HEK293 (cell line): ENCODE results near the gene BEGAIN.
A peak's percentile ranks its signal among the peaks of the same experiment; 100 is the strongest.

Source experiments
- CTCF ChIA-PET: fragments of 350-600 bp; formaldehyde crosslinking; extraction: SDS; loops from one replicate; lab custom pipeline; 2021; ENCODE audit warnings: antibody characterized with exemption; lab: Yijun Ruan, JAX
- POLR2A ChIA-PET: fragments of 300-600 bp; formaldehyde crosslinking; extraction: SDS; loops from one replicate; lab custom pipeline; 2020; ENCODE audit warnings: antibody characterized with exemption, inconsistent platforms; lab: Yijun Ruan, JAX
- H3K27ac ChIP-seq: fragments of 200-500 bp; sonication (Bioruptor generic); 2 replicates; pipeline ENCODE4 v1.5.1; 2014; ENCODE audit warnings: low read depth, low read length, control low read depth, inconsistent platforms; ENCODE audit errors: extremely low read depth
- H3K36me3 ChIP-seq, 2 experiments: fragments of 200-500 bp in 1 of 2; sonication (Bioruptor generic) in 1 of 2; 1 replicate in 1 of 2; 2 replicates in 1 of 2; pipeline ENCODE4 v1.5.1; 2014 to 2017; ENCODE audit warnings: inconsistent platforms in 2 of 2, low read length in 2 of 2; ENCODE audit not compliant: control insufficient read depth in 2 of 2, insufficient read depth in 1 of 2
- H3K4me1 ChIP-seq: fragments of 200-500 bp; sonication (Bioruptor generic); 2 replicates; pipeline ENCODE4 v1.5.1; 2014; ENCODE audit warnings: mild to moderate bottlenecking, low read length, inconsistent platforms; ENCODE audit not compliant: control insufficient read depth, insufficient read depth
- H3K4me3 ChIP-seq: 2 replicates; pipeline ENCODE4 v1.5.1; 2011; ENCODE audit warnings: low read depth, mild to moderate bottlenecking, control low read depth, low read length, moderate library complexity
- H3K9me3 ChIP-seq: fragments of 200-500 bp; sonication (Bioruptor generic); 2 replicates; pipeline ENCODE4 v1.5.1; 2014; ENCODE audit warnings: low read depth, low read length, inconsistent platforms; ENCODE audit not compliant: control insufficient read depth, insufficient read depth
- GLIS1 ChIP-seq: fragments of 450-650 bp; formaldehyde crosslinking; IDR thresholded peaks from 2 replicates; pipeline ENCODE4 v1.5.1; 2016; ENCODE audit warnings: missing biosample characterization, missing genetic modification characterization
- PATZ1 ChIP-seq: fragments of 450-650 bp; formaldehyde crosslinking; IDR thresholded peaks from 2 replicates; pipeline ENCODE4 v1.5.1; 2016; ENCODE audit warnings: missing biosample characterization, missing genetic modification characterization
- PRDM1 ChIP-seq: fragments of 450-650 bp; formaldehyde crosslinking; IDR thresholded peaks from 2 replicates; pipeline ENCODE4; 2016; ENCODE audit warnings: missing biosample characterization, missing genetic modification characterization
- SALL2 ChIP-seq: fragments of 450-650 bp; formaldehyde crosslinking; IDR thresholded peaks from 2 replicates; pipeline ENCODE4 v1.5.0; 2017; ENCODE audit warnings: missing biosample characterization, mild to moderate bottlenecking, missing genetic modification characterization, borderline replicate concordance
- SP7 ChIP-seq: fragments of 450-650 bp; formaldehyde crosslinking; IDR thresholded peaks from 2 replicates; pipeline ENCODE4 v1.5.1; 2016; ENCODE audit warnings: missing biosample characterization, missing genetic modification characterization
- ZBTB1 ChIP-seq: fragments of 450-650 bp; formaldehyde crosslinking; IDR thresholded peaks from 2 replicates; pipeline ENCODE4 v1.5.1; 2016; ENCODE audit warnings: missing biosample characterization, missing genetic modification characterization
- ZFHX2 ChIP-seq: fragments of 450-650 bp; formaldehyde crosslinking; conservative IDR thresholded peaks from 2 replicates; pipeline ENCODE4 v1.5.1; 2016; ENCODE audit warnings: missing biosample characterization, missing genetic modification characterization
- ZNF155 ChIP-seq: fragments of 450-650 bp; formaldehyde crosslinking; IDR thresholded peaks from 2 replicates; pipeline ENCODE4 v1.5.1; 2016; ENCODE audit warnings: missing biosample characterization, missing genetic modification characterization
- ZNF16 ChIP-seq: fragments of 450-650 bp; formaldehyde crosslinking; IDR thresholded peaks from 2 replicates; pipeline ENCODE4 v1.5.1; 2016; ENCODE audit warnings: low read depth, missing biosample characterization, missing genetic modification characterization
- ZNF202 ChIP-seq: fragments of 450-650 bp; formaldehyde crosslinking; IDR thresholded peaks from 2 replicates; pipeline ENCODE4 v1.5.1; 2016; ENCODE audit warnings: missing biosample characterization, missing genetic modification characterization, borderline replicate concordance
- ZNF324 ChIP-seq: fragments of 450-650 bp; formaldehyde crosslinking; IDR thresholded peaks from 2 replicates; pipeline ENCODE4 v1.5.1; 2016; ENCODE audit warnings: missing biosample characterization, missing genetic modification characterization
- ZNF366 ChIP-seq: fragments of 450-650 bp; formaldehyde crosslinking; conservative IDR thresholded peaks from 2 replicates; pipeline ENCODE4 v1.5.1; 2016; ENCODE audit warnings: missing biosample characterization, missing genetic modification characterization
- ZNF404 ChIP-seq: fragments of 450-650 bp; formaldehyde crosslinking; IDR thresholded peaks from 2 replicates; pipeline ENCODE4 v1.5.1; 2017; ENCODE audit warnings: missing biosample characterization, missing genetic modification characterization
- ZNF514 ChIP-seq: fragments of 450-650 bp; formaldehyde crosslinking; IDR thresholded peaks from 2 replicates; pipeline ENCODE4 v1.5.1; 2016; ENCODE audit warnings: missing biosample characterization, missing genetic modification characterization
- ZNF580 ChIP-seq: fragments of 450-650 bp; formaldehyde crosslinking; IDR thresholded peaks from 2 replicates; pipeline ENCODE4 v1.5.1; 2016; ENCODE audit warnings: missing biosample characterization, missing genetic modification characterization
- ZNF623 ChIP-seq: fragments of 450-650 bp; formaldehyde crosslinking; IDR thresholded peaks from 2 replicates; pipeline ENCODE4 v1.5.1; 2016; ENCODE audit warnings: missing biosample characterization, missing genetic modification characterization
- ZNF654 ChIP-seq: fragments of 450-650 bp; formaldehyde crosslinking; IDR thresholded peaks from 2 replicates; pipeline ENCODE4 v1.5.1; 2016; ENCODE audit warnings: low read depth, missing biosample characterization, missing genetic modification characterization
- ZNF664 ChIP-seq: fragments of 450-650 bp; formaldehyde crosslinking; IDR thresholded peaks from 2 replicates; pipeline ENCODE4 v1.5.1; 2016; ENCODE audit warnings: missing biosample characterization, missing genetic modification characterization
- ZNF677 ChIP-seq: fragments of 450-650 bp; IDR thresholded peaks from 2 replicates; pipeline ENCODE4 v1.5.0; 2018; ENCODE audit warnings: missing biosample characterization, mild to moderate bottlenecking, missing genetic modification characterization, moderate library complexity
- ZNF837 ChIP-seq: fragments of 450-650 bp; formaldehyde crosslinking; IDR thresholded peaks from 2 replicates; pipeline ENCODE4 v1.5.1; 2016; ENCODE audit warnings: missing biosample characterization, missing genetic modification characterization

Gene BEGAIN

GRCh38 chr14:100620255-100621100, 33.3 kb upstream of the BEGAIN start (continued):
- TF ChIP-seq SALL2 (tag by site-specific recombination), result no peak
- no peak for TF ChIP-seq PATZ1
- peak; percentile 24 for TF ChIP-seq GLIS1 (tag by site-specific recombination)
- TF ChIP-seq ZNF514, result no peak

- no peaks in the 10 kb centered on the region for H3K9me3 ChIP-seq
These were observed 32.4 kb upstream of the BEGAIN start for GRCh38 chr14:100619396-100620254.

GRCh38 chr14:100618763-100619320, 31.6 kb upstream of the BEGAIN start:
- Histone ChIP-seq H3K27ac (no peak overlapping the region), H3K4me1 (no peaks in the 10 kb centered on the region), H3K36me3 (no peaks in the 10 kb centered on the region), H3K9me3 (no peaks in the 10 kb centered on the region), H3K4me3 (no peak overlapping the region)
- CTCF ChIA-PET, result interaction anchor here (2.2 kb wide), 1 partner anchor 27 kb away, joined by 8 read pairs; no protein-coding TSS in a partner anchor
- POLR2A ChIA-PET, result no interaction called here
- TF ChIP-seq ZNF404 (tag by site-specific recombination), result no peak
- TF ChIP-seq ZNF654 (tag by site-specific recombination), result no peak
- no peak for TF ChIP-seq ZNF324 (tag by site-specific recombination)
- no peak for TF ChIP-seq ZBTB1 (tag by site-specific recombination)
- TF ChIP-seq ZNF202 (tag by site-specific recombination), result no peak
- TF ChIP-seq ZNF677 (tag by site-specific recombination), result no peak
- no peak for TF ChIP-seq ZNF623
- no peak for TF ChIP-seq ZNF580
- TF ChIP-seq ZNF664 (tag by site-specific recombination), result no peak
- TF ChIP-seq ZNF155 (tag by site-specific recombination), result no peak
- TF ChIP-seq PRDM1 (tag by site-specific recombination), result no peak

More at GRCh38 chr14:100619396-100620254, 32.4 kb upstream of the BEGAIN start:
- no peak for TF ChIP-seq ZNF16 (tag by site-specific recombination)
- TF ChIP-seq ZFHX2 (tag by site-specific recombination), result 0 out of 2 replicates have a peak, but pooled peaks have one; percentile 33
- TF ChIP-seq ZNF837, result no peak
- peak; percentile 94 for TF ChIP-seq SP7 (tag by site-specific recombination)
- peak; percentile 29; the same call in 1 of the 2 replicates for TF ChIP-seq GLIS1 (tag by site-specific recombination)
- TF ChIP-seq ZNF366 (tag by site-specific recombination), result no peak
- POLR2A ChIA-PET, result no interaction called here
- Histone ChIP-seq H3K4me3 (no peak overlapping the region), H3K27ac (no peak overlapping the region), H3K4me1 (no peaks in the 10 kb centered on the region), H3K36me3 (no peaks in the 10 kb centered on the region)
- CTCF ChIA-PET, result interaction anchor here (0.9 to 2.2 kb wide), 2 partner anchors 26 to 234 kb away, joined by 3 to 8 read pairs; no protein-coding TSS in a partner anchor
